B cell (primary cell): ENCODE measurements around the gene CBLB. TPM values are rescaled to one million over a fixed set of nuclear protein-coding genes. Genes with fewer than 3 reads are reported as not detected.

Source experiments
- ATAC-seq: fragments of 200-7000 bp; cut with Tn5 transposase; one replicate; pipeline ENCODE4 v1.10.0; 2021; ENCODE audit warnings: low read depth, mild to moderate bottlenecking, moderate number of reproducible peaks, moderate library complexity
- CTCF ChIA-PET: fragments of 350-600 bp; sonication (Branson Sonifier 250); formaldehyde crosslinking; loops from one replicate; lab custom pipeline; 2021; ENCODE audit warnings: antibody characterized with exemption, inconsistent platforms; lab: Charles Lee
- POLR2A ChIA-PET: fragments of 350-600 bp; sonication (Branson Sonifier 250); formaldehyde crosslinking; loops from one replicate; lab custom pipeline; 2021; ENCODE audit warnings: antibody characterized with exemption; lab: Charles Lee
- DNase-seq: peaks from one replicate; pipeline ENCODE4 v3.0.0; 2013
- H2AFZ ChIP-seq: 2 replicates; pipeline ENCODE4 v1.6.1; 2012; ENCODE audit warnings: mild to moderate bottlenecking, low read depth, low read length; ENCODE audit not compliant: insufficient read depth, poor library complexity, severe bottlenecking
- H3K27ac ChIP-seq, 2 donors: 1 replicate in 1 of 2; 2 replicates in 1 of 2; pipeline ENCODE4 v1.5.1; 2012 to 2013; ENCODE audit warnings: low read length in 2 of 2, mild to moderate bottlenecking in 2 of 2, moderate library complexity in 1 of 2
- H3K27me3 ChIP-seq, 4 experiments: fragments of 200-600 bp in 1 of 4; sonication (generic) in 1 of 4; replicated peaks in 1 of 4; 1 replicate in 2 of 4; 2 replicates in 2 of 4; pipeline versions ENCODE4 v1.6.1 to v1.7.0; 2013 to 2016; ENCODE audit warnings: low read length in 3 of 4, mild to moderate bottlenecking in 2 of 4, mixed read lengths in 1 of 4, moderate library complexity in 1 of 4; ENCODE audit not compliant: insufficient read depth in 4 of 4, control insufficient read depth in 3 of 4; ENCODE audit errors: control extremely low read depth in 1 of 4
- H3K36me3 ChIP-seq, 2 experiments: replicated peaks in 1 of 2; 1 replicate in 1 of 2; 2 replicates in 1 of 2; pipeline versions ENCODE4 v1.6.1 to v1.7.1; 2013; ENCODE audit warnings: low read length in 1 of 2; ENCODE audit not compliant: insufficient read depth in 2 of 2, control insufficient read depth in 1 of 2; ENCODE audit errors: control extremely low read depth in 1 of 2, extremely low read depth in 1 of 2
- H3K4me1 ChIP-seq, 2 donors: fragments of 200-600 bp in 1 of 2; sonication (generic) in 1 of 2; 1 replicate in 1 of 2; 2 replicates in 1 of 2; pipeline versions ENCODE4 v1.5.1 to v1.6.1; 2013 to 2017; ENCODE audit warnings: low read length in 2 of 2; ENCODE audit not compliant: control insufficient read depth in 2 of 2, insufficient read depth in 2 of 2
- H3K4me2 ChIP-seq: replicated peaks from 2 replicates; pipeline ENCODE3; 2012; ENCODE audit warnings: mild to moderate bottlenecking, low read depth, low read length; ENCODE audit not compliant: poor library complexity, severe bottlenecking
- H3K4me3 ChIP-seq, 5 experiments: fragments of 200-600 bp in 1 of 5; sonication (generic) in 1 of 5; 1 replicate in 3 of 5; 2 replicates in 2 of 5; pipeline versions ENCODE4 v1.5.1 to v1.7.0; 2011 to 2016; ENCODE audit warnings: low read length in 4 of 5, mild to moderate bottlenecking in 4 of 5, low read depth in 2 of 5, control low read depth in 1 of 5, moderate library complexity in 1 of 5; ENCODE audit not compliant: insufficient read depth in 1 of 5; ENCODE audit errors: control extremely low read depth in 1 of 5, extremely low read depth in 1 of 5
- H3K79me2 ChIP-seq: fragments of 200-600 bp; sonication (generic); one replicate; pipeline ENCODE4 v1.6.0; 2016; ENCODE audit warnings: low read length; ENCODE audit not compliant: control insufficient read depth, insufficient read depth
- H3K9ac ChIP-seq: fragments of 200-600 bp; sonication (generic); 2 replicates; pipeline ENCODE4 v1.6.1; 2017; ENCODE audit warnings: mild to moderate bottlenecking, low read length, moderate library complexity
- H3K9me3 ChIP-seq, 3 donors: one replicate each; pipeline versions ENCODE4 v1.6.1 to v1.7.1; 2013; ENCODE audit warnings: low read length in 2 of 3; ENCODE audit not compliant: control insufficient read depth in 2 of 3, insufficient read depth in 1 of 3; ENCODE audit errors: control extremely low read depth in 1 of 3
- H4K20me1 ChIP-seq: 2 replicates; pipeline ENCODE4 v1.6.0; 2012; ENCODE audit warnings: mild to moderate bottlenecking, low read length; ENCODE audit not compliant: insufficient read depth, control insufficient read depth, poor library complexity, severe bottlenecking
- H3K27ac Mint-ChIP-seq: one replicate; pipeline ENCODE4 v1.8.0; 2021; ENCODE audit warnings: mixed read lengths
- H3K27me3 Mint-ChIP-seq: one replicate; pipeline ENCODE4 v1.8.0; 2021; ENCODE audit warnings: mixed read lengths
- H3K4me1 Mint-ChIP-seq: one replicate; pipeline ENCODE4 v1.8.0; 2021; ENCODE audit warnings: mixed read lengths
- H3K4me3 Mint-ChIP-seq: one replicate; pipeline ENCODE4 v1.8.0; 2021; ENCODE audit warnings: mixed read lengths
- H3K9me3 Mint-ChIP-seq: one replicate; pipeline ENCODE4 v1.8.0; 2022; ENCODE audit warnings: mixed read lengths; ENCODE audit not compliant: insufficient read depth
- EZH2 ChIP-seq: IDR thresholded peaks from 2 replicates; pipeline ENCODE4 v1.6.1; 2012; ENCODE audit warnings: borderline replicate concordance, low read depth, mild to moderate bottlenecking, moderate library complexity, low read length; ENCODE audit not compliant: insufficient read depth, poor library complexity, severe bottlenecking
- WGBS: methylation state at CpG from one replicate; pipeline ENCODE4 v1.1.5; 2013; ENCODE audit warnings: missing lambda C conversion rate; ENCODE audit not compliant: insufficient coverage; 5-methylcytosine and 5-hydroxymethylcytosine counted together
- intact Hi-C: fragments of 100-400 bp; cut with micrococcal nuclease; formaldehyde crosslinking; loops from one replicate; pipeline ENCODE4 v1.10.0; 2022
- polyA plus RNA-seq: library from polyadenylated mRNA; depleted of rRNA; stranded (reverse); fragments of >200 nt; gene quantifications from 2 replicates; pipeline ENCODE4 v1.2.3, GENCODE V29; 2012
- total RNA-seq, 2 donors: library from RNA; stranded (reverse); fragments of 120-200 nt in 1 of 2; gene quantifications; 1 replicate in 1 of 2; 2 replicates in 1 of 2; pipeline versions ENCODE4 v1.2.3 to v1.2.4, GENCODE V29; 2013 to 2022
- TF ChIP-seq, protein P1 (sequence below): fragments of 200-600 bp; IDR thresholded peaks from one replicate; pipeline ENCODE4 v1.8.0; 2022; ENCODE audit warnings: antibody characterized with exemption, mild to moderate bottlenecking

Gene CBLB
- total and polyA plus RNA-seq, 2 donors (not counting 1 experiment from before 2014, with no cell fraction given) = 19.0 to 135 TPM

DNA sequence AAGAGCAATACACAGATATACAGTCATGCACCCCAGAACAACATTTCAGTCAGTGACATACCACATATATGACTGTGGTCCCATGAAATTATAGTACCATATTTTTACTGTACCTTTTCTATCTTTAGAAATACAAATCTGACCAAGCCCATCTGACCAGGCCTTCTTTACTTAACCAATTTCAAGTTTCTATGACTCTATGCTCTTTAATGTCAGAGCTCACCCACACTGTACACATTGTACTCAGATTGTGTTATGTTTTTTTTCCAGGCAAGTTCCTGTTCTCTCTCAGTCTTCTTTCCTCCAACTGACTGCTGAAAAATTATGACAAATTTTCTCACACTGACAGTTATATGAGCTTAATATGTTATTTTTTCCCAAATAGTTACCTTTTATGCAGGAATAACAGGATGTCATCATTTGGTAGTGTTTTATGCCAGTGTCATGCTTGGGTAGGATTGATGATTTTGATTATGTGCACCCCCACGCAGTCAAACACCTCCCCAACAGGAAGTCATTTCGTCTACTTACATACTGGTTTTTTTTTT is 8.0 kb upstream of the CBLB start:
- TF ChIP-seq, protein P1, sequence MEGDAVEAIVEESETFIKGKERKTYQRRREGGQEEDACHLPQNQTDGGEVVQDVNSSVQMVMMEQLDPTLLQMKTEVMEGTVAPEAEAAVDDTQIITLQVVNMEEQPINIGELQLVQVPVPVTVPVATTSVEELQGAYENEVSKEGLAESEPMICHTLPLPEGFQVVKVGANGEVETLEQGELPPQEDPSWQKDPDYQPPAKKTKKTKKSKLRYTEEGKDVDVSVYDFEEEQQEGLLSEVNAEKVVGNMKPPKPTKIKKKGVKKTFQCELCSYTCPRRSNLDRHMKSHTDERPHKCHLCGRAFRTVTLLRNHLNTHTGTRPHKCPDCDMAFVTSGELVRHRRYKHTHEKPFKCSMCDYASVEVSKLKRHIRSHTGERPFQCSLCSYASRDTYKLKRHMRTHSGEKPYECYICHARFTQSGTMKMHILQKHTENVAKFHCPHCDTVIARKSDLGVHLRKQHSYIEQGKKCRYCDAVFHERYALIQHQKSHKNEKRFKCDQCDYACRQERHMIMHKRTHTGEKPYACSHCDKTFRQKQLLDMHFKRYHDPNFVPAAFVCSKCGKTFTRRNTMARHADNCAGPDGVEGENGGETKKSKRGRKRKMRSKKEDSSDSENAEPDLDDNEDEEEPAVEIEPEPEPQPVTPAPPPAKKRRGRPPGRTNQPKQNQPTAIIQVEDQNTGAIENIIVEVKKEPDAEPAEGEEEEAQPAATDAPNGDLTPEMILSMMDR = no peak
- no peak for TF ChIP-seq EZH2
- Histone ChIP-seq H2AFZ (peak overlapping the region; percentile 44), H3K4me3 (peak overlapping the region in 3 of 5 experiments; percentile 2 to 21 (median 15)), H4K20me1 (no peaks in the 10 kb centered on the region), H3K4me1 (peaks cover 8 to 9% of the 10 kb centered on the region in 2 donors), H3K79me2 (no peaks in the 10 kb centered on the region), H3K27ac (no peak overlapping the region), H3K9ac (peak overlapping the region; percentile 10), H3K36me3 (no peaks in the 10 kb centered on the region), H3K4me2 (peak overlapping the region; percentile 53), H3K9me3 (no peaks in the 10 kb centered on the region), H3K27me3 (no peaks in the 10 kb centered on the region)
- POLR2A ChIA-PET = interaction anchor here (0.7 kb wide), 1 partner anchor 32 kb away, joined by 4 read pairs; no protein-coding TSS in a partner anchor
- H3K9me3 Mint-ChIP-seq = no peaks in the 10 kb centered on the region
- H3K27me3 Mint-ChIP-seq = no peaks in the 10 kb centered on the region
- WGBS = no CpG with 5 or more reads among the region's 2 CpGs
- H3K4me1 Mint-ChIP-seq = peaks cover 14% of the 10 kb centered on the region
- DNase-seq (peak; percentile 40), ATAC-seq (peak; percentile 41)
- H3K4me3 Mint-ChIP-seq = peak overlapping the region; percentile 40
- intact Hi-C loops = no loop called here
- CTCF ChIA-PET = interaction anchor here (0.6 to 1.1 kb wide), 2 partner anchors 14 to 48 kb away, joined by 3 read pairs; no protein-coding TSS in a partner anchor
- H3K27ac Mint-ChIP-seq = peak overlapping the region; percentile 2
